ENCODE measurements around the gene SMAD5.

Gene SMAD5

DNA sequence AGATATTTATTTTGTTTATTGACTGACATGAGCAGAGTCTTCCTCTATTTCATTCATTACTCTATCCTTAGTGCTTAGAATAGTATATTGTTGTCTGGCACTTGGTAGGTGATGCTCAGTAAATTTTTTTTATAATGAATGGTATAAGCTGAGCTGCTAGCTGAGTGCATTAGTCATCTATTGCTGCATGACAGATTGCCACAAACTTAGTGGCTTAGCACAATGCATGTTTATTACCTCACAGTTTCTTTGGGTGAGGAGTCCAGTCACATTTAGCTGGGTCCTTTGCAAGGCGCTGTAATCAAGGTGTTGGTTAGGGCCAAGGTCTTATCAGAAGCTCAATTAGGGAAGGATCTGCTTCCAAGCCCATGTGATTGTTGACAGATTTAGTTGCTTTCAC lies 23.1 kb downstream of the SMAD5 start:
- no peak for TF ChIP-seq CTCF (IDR thresholded peaks at IDR 0.05)
- no peak overlapping the region for H3K27ac ChIP-seq
- H3K4me3 ChIP-seq (ENCODE audit: low read depth in 1 of 2, low read length in 1 of 2) = no peak overlapping the region
- no peaks in the 10 kb centered on the region for H3K27me3 ChIP-seq
- no peaks in the 10 kb centered on the region for H3K4me1 ChIP-seq (ENCODE audit: control insufficient read depth in 1 of 2, insufficient read depth in 1 of 2, low read depth in 1 of 2, low read length in 1 of 2)
- peaks cover 4% of the 10 kb centered on the region for H3K36me3 ChIP-seq
- H3K9me3 ChIP-seq = no peaks in the 10 kb centered on the region

DNA sequence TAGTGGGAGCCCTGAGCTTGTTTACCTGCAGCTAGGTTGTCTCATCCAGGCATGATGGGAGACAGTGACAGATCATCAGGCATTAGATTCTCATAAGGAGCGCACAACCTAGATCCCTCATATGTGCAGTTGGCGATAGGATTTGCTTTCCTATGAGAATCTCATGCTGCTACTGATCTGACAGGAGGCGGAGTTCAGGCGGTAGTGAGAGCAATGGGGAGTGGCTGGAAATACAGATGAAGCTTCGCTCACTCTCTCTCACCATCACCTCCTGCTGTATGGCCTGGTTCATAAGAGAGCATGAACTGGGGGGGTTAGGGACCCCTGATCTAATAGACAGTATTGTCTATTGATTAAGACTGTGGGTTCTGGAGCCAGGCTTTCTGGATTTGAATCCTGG lies 24.9 kb downstream of the SMAD5 start:
- H3K27me3 ChIP-seq = no peaks in the 10 kb centered on the region
- no peak overlapping the region for H3K4me3 ChIP-seq (ENCODE audit: low read depth in 1 of 2, low read length in 1 of 2)
- H3K9me3 ChIP-seq = no peaks in the 10 kb centered on the region
- TF ChIP-seq CTCF (IDR thresholded peaks at IDR 0.05) = no peak
- H3K27ac ChIP-seq = no peak overlapping the region
- peaks cover 0 to 1% of the 10 kb centered on the region in 2 experiments for H3K4me1 ChIP-seq (ENCODE audit: control insufficient read depth in 1 of 2, insufficient read depth in 1 of 2, low read depth in 1 of 2, low read length in 1 of 2)
- peaks cover 4% of the 10 kb centered on the region for H3K36me3 ChIP-seq

DNA sequence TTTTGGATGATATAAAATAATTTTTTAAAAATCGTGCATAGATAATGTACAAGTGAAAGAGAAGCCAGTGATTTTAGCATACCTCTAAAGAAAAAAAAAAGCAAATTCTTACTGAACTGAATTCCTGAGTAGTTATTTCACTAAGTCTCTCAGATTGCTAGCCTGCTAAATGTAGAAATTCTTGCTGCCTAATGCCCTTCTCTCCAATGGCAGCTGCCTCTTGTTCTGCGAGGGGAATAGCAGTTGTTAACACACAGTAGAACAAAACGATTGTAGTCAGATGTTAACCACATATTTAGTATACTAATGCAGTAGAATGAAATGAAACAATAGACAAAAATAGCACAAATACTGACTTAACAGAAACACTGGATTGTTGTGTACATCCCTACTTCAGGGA lies 26.8 kb downstream of the SMAD5 start:
- TF ChIP-seq CTCF (IDR thresholded peaks at IDR 0.05) = no peak
- Histone ChIP-seq H3K27ac (no peak overlapping the region), H3K36me3 (peaks cover 8% of the 10 kb centered on the region), H3K4me3 (ENCODE audit: low read depth in 1 of 2, low read length in 1 of 2) (no peak overlapping the region), H3K27me3 (no peaks in the 10 kb centered on the region), H3K9me3 (no peaks in the 10 kb centered on the region), H3K4me1 (ENCODE audit: control insufficient read depth in 1 of 2, insufficient read depth in 1 of 2, low read depth in 1 of 2, low read length in 1 of 2) (peaks cover 0 to 6% of the 10 kb centered on the region in 2 experiments)

DNA sequence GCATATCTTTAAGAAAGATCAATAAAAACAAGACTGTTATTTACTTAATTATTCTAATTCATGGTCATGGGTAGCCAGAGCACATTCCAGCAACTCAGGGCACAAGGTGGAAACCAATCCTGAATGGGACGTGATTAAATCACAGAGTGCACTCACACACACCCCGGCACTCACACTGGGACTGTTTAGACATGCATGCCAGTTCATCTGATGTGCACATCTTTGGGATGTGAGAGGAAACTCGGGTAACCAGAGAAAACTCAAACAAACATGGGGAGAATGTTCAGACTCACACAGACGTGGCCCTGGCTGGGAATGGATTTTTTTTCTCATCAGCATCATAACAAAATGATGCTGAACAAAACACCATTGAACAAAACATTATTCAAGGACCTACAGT lies 29.4 kb downstream of the SMAD5 start:
- Histone ChIP-seq H3K4me1 (ENCODE audit: control insufficient read depth in 1 of 2, insufficient read depth in 1 of 2, low read depth in 1 of 2, low read length in 1 of 2) (peaks cover 0 to 9% of the 10 kb centered on the region in 2 experiments), H3K36me3 (peaks cover 4% of the 10 kb centered on the region), H3K27ac (no peak overlapping the region)

DNA sequence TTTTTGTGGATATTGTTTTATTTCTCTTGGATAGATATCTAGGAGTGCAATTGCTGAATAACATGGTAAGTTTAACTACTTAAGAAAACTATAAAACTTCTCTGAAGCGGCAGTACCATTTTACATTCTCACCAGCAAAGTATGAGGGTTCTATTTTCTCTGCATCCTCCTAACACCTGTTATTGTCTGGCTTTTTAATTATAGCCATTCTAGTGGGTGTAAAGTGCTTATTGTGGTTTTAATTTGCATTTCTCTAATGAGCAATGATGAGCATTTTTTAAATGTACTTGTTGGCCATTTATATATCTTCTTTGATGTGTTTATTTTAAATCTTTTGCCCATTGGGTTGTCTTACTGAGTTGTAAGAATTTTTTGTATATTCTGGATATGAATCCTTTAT lies 31.6 kb downstream of the SMAD5 start:
- TF ChIP-seq CTCF (IDR thresholded peaks at IDR 0.05) = no peak
- peaks cover 0 to 9% of the 10 kb centered on the region in 2 experiments for H3K4me1 ChIP-seq (ENCODE audit: control insufficient read depth in 1 of 2, insufficient read depth in 1 of 2, low read depth in 1 of 2, low read length in 1 of 2)
- no peaks in the 10 kb centered on the region for H3K9me3 ChIP-seq
- peaks cover 4% of the 10 kb centered on the region for H3K36me3 ChIP-seq
- no peak overlapping the region for H3K4me3 ChIP-seq (ENCODE audit: low read depth in 1 of 2, low read length in 1 of 2)
- H3K27ac ChIP-seq = no peak overlapping the region
- no peaks in the 10 kb centered on the region for H3K27me3 ChIP-seq

More for the DNA sequence above, 29.4 kb downstream of the SMAD5 start:
- Histone ChIP-seq H3K27me3 (no peaks in the 10 kb centered on the region), H3K9me3 (no peaks in the 10 kb centered on the region), H3K4me3 (ENCODE audit: low read depth in 1 of 2, low read length in 1 of 2) (no peak overlapping the region)
- no peak for TF ChIP-seq CTCF (IDR thresholded peaks at IDR 0.05)

GRCh38 chr5:136166909-136167308 lies 34.3 kb downstream of the SMAD5 start:
- H3K27me3 ChIP-seq = no peaks in the 10 kb centered on the region
- peaks cover 0 to 9% of the 10 kb centered on the region in 2 experiments for H3K4me1 ChIP-seq (ENCODE audit: control insufficient read depth in 1 of 2, insufficient read depth in 1 of 2, low read depth in 1 of 2, low read length in 1 of 2)
- no peaks in the 10 kb centered on the region for H3K9me3 ChIP-seq
- TF ChIP-seq CTCF (IDR thresholded peaks at IDR 0.05) = no peak
- no peak overlapping the region for H3K4me3 ChIP-seq (ENCODE audit: low read depth in 1 of 2, low read length in 1 of 2)
- H3K27ac ChIP-seq = no peak overlapping the region
- peaks cover 4% of the 10 kb centered on the region for H3K36me3 ChIP-seq
